ENCODE results near the gene SPNS2.
"Not testable (repeated sequence)": the region's sequence is repeated elsewhere in the genome, so short reads cannot be mapped to it uniquely, and the experiment has no call there.

SPNS2 gene

DNA sequence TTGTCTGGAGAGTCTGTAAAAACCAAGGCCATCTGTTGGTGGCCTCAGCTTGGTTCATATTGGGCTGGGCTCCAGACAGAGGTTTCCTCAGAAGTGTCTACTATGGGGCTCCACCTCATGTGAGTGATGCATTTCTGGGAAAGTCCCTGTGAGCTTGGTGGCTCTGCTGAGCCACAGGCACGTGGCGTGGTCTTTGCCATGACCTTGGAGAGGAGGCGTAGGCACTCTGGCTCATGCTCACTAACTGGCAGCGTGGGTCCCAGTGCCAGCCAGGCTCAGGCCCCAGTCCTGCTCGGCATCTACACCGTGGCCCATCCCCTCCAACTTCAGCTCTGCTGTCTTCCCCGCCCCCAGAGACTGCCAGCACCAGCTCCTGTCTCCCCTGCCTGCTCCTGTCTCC is 75.0 kb downstream of the SPNS2 start:
- DNase-seq = peak; percentile 52

- no peak for DNase-seq
Observed at GRCh38 chr17:4574448-4575045, 75.9 kb downstream of the SPNS2 start.

DNA sequence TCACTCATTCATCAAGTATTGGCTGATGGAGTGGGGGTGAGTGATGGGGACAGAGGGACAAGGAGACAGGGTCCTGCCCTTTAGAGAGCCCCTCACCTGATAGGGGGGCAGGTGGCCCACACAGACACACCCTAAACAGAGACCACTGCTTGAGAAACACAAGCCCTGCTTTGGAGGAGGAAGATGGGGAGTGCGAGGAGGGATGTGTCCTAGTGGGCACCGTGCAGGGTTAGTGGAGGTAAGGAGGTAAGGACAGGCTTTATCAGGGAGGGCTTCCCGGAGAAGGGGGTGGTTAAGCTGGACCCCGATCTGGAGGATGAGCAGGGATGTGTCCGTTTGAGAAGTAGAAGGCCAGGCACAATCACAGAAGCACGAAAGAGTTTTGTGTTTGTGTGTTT is 77.5 kb downstream of the SPNS2 start:
- no peak for DNase-seq

DNA sequence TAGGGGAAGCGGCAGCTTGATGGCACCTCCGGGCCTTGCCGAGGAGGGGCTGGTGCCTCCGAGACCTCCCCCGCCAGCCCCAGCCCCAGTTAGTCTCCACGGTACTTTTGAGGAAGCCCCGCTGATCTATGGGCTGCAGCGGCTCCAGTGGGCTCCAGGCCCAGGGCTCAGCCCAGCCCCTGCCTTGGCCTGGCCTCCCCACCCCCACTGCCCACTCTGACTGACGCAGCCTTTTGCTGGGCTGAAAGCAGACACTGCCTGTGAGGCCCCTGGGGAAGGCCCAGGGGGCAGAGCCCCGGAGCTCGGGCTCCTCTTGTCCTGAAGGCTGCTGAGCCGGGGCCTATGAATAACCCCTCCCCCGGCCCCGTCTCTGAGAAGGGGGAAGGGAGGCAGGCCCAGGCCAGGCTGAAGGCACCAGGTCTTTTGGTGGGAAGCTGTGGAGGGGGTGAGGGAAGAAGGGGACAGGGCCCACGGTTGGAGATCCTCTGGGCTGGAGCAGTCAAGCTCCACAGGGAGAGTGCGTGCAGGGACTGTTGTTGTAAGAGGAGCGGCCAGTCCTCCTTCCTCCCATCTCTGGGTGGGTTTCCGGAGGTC is 78.1 kb downstream of the SPNS2 start:
- no peak for DNase-seq

GRCh38 chr17:4577386-4577993 is 78.8 kb downstream of the SPNS2 start:
- DNase-seq = no peak

GRCh38 chr17:4578349-4578748 is 79.7 kb downstream of the SPNS2 start:
- DNase-seq = not testable (repeated sequence)

DNA sequence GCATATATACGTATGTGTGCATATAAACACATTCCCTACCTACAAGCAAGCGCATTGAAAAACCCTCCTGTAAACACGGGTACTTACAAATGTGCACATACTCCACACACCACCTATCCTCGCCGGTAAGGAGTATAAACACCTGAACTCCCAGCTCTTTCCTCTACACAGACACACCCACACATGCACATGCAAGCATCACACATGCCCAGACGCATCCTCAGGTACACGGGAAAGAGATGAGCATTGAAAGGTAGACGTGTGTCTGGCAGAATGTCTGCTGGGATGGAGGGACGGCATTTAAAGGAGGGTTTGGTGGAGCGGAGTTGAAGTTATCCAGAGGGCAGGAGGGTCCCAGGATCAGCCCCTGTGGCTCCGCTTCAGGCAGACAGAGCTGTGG is 81.0 kb downstream of the SPNS2 start:
- no peak for DNase-seq

DNA sequence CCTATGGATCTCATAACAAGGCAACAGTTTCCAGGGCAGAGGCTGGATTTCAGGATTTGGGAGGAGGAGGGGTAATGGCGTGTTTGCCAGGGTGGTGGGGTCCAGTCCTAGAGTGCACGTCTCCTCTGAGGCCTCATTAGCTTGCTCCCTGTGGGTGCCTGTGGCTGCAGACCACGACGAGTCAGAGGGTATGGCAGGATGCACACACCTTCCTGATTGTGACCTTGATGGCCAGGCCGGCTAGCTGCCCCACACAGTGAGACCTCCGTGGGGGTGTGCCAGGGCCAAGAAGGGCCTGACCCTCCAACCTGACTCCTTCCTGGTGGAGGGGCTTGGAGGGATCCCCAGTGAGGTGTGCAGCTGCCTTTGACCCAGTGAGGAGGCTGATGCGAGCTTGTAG is 81.6 kb downstream of the SPNS2 start:
- no peak for DNase-seq

GRCh38 chr17:4582101-4582501 is 83.4 kb downstream of the SPNS2 start:
- no peak for DNase-seq

DNA sequence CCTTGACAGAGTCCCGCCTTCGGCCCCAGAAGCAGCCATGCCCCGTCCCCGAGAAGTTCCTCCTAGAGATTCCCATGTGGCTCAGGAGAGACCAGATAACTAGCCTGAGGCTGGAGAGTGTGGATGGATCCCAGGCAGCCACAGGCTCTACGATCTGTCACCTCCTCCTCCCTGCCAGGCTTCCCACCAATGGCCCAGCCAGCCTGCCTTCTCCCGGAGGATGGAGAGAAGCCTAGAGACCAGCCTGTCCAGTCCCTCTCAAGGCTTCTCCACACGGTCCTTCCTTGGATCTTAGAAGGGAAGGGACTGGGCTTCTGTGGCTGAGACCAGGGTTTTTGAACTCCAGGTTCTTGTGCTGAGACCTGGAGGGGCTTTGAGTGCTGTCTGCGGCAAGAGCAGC is 84.0 kb downstream of the SPNS2 start:
- no peak for DNase-seq

- DNase-seq = no peak
Observed at GRCh38 chr17:4583206-4583605, 84.5 kb downstream of the SPNS2 start.

DNA sequence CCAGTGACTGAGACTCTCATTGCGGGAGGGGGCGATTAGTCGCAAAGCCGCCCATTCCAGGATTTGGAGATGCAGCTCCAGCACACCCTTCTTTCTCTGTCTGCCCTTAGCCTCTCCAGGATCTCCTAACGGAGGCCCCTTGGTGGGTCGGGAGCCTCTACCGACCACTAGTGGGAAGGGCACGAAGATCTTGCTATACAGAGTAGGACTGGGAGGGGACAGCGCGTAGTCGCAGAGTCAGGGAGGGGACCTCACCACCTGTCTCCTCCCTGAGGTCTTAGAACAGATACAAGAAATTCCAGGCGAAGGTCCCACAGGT is 85.1 kb downstream of the SPNS2 start:
- no peak for DNase-seq

DNA sequence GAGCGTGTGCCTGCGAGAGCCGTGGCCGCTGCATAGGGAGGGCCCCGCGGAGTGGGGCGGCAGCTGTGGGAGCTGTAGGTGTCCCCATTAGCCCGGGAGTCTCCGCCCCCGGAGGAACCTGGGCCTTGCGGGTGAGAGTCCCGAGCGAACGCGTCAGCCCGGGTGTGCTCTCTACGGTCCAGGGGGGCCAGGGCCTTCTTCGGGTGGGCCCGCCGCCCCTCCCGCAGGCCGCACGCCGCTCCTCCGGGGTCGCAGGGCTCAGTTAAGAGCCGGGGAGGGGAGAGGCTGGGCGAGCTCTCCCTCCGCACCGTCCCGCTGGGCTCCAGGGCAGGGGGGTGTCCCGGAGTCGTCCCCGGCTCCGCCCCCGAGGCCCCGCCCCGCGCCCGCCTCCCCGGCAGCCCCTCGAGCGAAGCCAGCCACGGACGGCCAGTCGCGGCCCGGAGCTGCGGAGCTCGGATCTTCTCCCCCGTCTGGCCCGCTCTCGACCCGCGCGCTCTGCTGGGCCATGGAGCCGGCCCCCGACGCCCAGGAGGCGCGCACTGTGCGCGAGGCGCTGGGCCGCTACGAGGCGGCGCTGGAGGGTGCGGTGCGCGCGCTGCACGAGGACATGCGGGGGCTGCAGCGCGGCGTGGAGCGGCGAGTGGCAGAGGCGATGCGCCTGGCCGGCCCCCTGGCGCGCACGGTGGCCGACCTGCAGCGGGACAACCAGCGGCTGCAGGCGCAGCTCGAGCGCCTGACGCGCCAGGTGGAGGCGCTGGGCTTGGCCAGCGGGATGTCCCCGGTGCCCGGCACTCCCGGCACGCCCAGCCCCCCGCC is 85.6 kb downstream of the SPNS2 start, which contains the start of gene SMTNL2:
SMTNL2 (plus strand) TSS at position 429 of the 816 bp plus-strand sequence; CDS start at position 506, 77 bp downstream.
- DNase-seq = no peak

GRCh38 chr17:4584917-4585637 is 86.4 kb downstream of the SPNS2 start:
- DNase-seq = no peak

DNA sequence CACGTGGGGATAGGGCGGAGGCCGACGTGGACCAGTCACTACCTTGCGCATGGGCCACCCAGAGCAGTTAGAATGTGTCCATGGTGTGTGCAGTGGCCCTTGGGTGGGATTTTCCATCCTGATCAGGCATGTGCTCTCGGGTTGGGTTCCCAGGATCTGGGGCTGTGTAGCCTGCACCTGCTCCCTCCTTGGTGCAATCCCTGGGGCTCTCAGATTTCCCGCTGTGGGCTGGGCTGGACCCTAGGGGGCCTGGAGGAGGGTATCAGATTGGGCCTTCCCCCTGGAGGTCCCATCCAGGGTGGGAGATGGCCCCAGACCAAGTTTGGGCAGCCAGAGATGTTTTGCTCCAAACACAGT is 86.9 kb downstream of the SPNS2 start:
- no peak for DNase-seq

DNA sequence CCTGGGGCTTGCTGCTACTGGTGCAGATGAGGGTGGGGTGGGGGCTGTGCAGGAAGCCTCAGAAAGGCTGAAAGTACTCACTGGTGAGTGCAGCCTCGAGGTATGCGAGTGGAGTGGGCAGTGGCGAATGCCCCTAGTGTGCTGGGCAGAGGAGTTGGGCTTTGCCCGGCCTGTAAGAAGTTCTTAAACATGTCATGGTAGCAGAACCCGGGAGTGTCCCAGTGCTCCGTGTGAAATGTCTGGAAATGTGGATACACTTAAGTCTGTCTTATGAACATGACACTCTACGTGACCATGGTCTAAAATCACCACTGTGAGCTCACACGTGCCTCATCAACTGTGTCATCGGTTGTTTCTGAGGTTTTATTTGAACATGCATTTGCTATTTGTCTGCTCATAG is 87.4 kb downstream of the SPNS2 start:
- no peak for DNase-seq

DNA sequence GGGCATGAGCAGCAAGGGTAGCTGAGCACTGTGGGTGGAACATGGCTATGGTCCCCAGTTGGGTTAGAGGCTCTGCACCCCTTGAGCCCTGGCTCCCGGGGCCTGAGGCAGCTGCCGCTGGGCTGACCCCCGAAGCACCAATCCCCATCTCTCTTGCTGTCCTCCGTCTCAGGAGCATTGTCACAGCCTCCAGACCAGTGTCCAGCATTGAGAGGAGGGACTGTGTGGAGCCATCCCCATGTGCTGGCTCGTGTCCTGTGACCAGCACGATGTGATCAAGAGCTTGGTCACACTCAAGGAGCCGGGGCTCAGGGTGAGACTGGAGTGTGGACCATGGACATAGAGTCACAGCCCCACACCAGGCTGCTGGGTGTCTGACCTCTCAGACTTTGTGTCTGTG is 88.5 kb downstream of the SPNS2 start:
- DNase-seq = no peak

DNA sequence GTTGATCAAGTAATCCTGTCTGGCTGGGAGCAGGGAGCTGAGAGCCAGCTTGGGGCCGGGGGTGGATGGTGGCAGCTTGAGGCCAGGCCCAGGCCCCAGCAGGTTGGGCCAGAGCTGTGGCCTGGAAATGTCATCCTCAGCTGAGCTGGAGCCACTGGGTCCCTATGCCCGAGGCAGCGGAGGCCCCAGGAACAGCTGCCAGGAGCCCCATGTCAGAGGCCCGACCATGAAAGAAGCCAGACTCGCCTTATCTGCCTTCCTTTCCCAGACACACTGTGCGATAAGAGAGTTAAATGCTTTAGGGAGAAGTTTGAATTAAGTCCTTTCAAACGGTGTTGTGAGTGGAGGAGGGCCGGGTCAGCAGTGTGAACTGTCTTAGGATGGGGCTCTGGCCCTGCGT is 89.1 kb downstream of the SPNS2 start:
- DNase-seq = no peak

- DNase-seq = no peak
Observed at GRCh38 chr17:4588391-4588790, 89.7 kb downstream of the SPNS2 start.

Data from central memory CD4-positive, alpha-beta T cell (primary cell).